ENCODE results near the gene IL17RC. TPM values are rescaled to one million over a fixed set of nuclear protein-coding genes. Genes with fewer than 3 reads are reported as not detected.

The IL17RC gene
- total RNA-seq, 1 experiment from 2014 or later: 17.6 TPM

DNA sequence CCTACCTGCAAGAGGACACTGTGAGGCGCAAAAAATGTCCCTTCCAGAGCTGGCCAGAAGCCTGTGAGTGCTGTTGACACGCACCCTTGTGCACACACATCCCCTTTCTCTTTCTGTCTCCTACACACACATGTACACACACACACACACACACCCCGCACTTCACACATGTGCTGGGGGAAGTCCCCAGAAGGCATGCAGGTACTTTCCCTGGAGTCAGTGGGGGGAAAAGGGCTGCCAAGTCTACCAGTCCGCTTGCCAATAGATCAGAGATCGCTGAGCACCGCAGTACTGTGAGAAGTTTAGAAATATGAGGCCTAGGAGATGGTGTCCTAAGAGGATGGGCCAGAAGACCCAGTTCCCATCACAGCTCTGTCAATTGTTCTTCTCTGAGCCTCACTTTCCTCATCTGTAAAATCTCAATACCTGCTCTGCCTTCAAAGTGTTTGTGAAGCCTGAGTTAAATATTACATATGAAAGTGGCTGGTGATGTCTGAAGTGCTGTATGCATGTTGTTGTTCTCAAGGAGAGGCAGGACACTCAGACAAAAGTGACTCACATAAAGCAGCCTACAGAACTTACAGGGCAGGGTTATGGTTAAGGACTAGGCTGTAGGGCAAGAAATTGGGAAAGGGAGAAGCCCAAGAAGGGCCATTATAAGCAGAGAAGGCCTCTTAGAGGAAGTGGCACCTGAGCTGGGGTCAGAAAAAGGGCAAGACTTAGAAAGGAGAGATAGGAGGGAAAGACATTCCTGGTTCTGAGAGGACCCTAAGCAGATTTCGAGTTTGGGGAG, 7.5 kb upstream of the IL17RC start:
- H3K27ac ChIP-seq (ENCODE audit: low read depth, low read length): no peak overlapping the region
- peaks cover 0 to 3% of the 10 kb centered on the region in 2 experiments; a peak in 2 of 4 replicates for H3K36me3 ChIP-seq (ENCODE audit: control insufficient read depth in 1 of 2, insufficient read depth in 2 of 2, low read length in 2 of 2)
- no peak overlapping the region for H3K4me2 ChIP-seq (ENCODE audit: low read length)
- H3K27me3 ChIP-seq (ENCODE audit: insufficient read depth, low read length): no peaks in the 10 kb centered on the region
- TF ChIP-seq YY1 (IDR thresholded peaks at IDR 0.05; ENCODE audit: extremely low read depth, insufficient replicate concordance, low read depth, low read length) (no peak), ELF1 (IDR thresholded peaks at IDR 0.05; ENCODE audit: borderline replicate concordance, low read depth) (no peak), SRF (IDR thresholded peaks at IDR 0.05; ENCODE audit: low read depth) (no peak), ZNF274 (IDR thresholded peaks at IDR 0.05; ENCODE audit: low read depth, low read length) (no peak), CEBPB (IDR thresholded peaks at IDR 0.05; ENCODE audit: low read depth) (no peak), RAD21 (IDR thresholded peaks at IDR 0.05; ENCODE audit: low read depth) (no peak), CBX3 (IDR thresholded peaks at IDR 0.05; ENCODE audit: low read depth) (no peak), SIN3A (IDR thresholded peaks at IDR 0.05; ENCODE audit: low read depth) (no peak), JUND (IDR thresholded peaks at IDR 0.05) (no peak)
- TF ChIP-seq, protein P1, sequence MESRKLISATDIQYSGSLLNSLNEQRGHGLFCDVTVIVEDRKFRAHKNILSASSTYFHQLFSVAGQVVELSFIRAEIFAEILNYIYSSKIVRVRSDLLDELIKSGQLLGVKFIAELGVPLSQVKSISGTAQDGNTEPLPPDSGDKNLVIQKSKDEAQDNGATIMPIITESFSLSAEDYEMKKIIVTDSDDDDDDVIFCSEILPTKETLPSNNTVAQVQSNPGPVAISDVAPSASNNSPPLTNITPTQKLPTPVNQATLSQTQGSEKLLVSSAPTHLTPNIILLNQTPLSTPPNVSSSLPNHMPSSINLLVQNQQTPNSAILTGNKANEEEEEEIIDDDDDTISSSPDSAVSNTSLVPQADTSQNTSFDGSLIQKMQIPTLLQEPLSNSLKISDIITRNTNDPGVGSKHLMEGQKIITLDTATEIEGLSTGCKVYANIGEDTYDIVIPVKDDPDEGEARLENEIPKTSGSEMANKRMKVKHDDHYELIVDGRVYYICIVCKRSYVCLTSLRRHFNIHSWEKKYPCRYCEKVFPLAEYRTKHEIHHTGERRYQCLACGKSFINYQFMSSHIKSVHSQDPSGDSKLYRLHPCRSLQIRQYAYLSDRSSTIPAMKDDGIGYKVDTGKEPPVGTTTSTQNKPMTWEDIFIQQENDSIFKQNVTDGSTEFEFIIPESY (IDR thresholded peaks at IDR 0.05; ENCODE audit: extremely low read depth, insufficient replicate concordance, low read length): no peak
- TF ChIP-seq, protein P2, sequence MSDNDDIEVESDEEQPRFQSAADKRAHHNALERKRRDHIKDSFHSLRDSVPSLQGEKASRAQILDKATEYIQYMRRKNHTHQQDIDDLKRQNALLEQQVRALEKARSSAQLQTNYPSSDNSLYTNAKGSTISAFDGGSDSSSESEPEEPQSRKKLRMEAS (IDR thresholded peaks at IDR 0.05): no peak
- intact Hi-C loops (cut with micrococcal nuclease): no loop called here
- DNase-seq (ENCODE audit: low read depth, low spot score): no peak
- no peaks in the 10 kb centered on the region for H4K20me1 ChIP-seq (ENCODE audit: insufficient read depth)
- no TSS peak for BruUV-seq (replicated peaks)
- H3K9me3 ChIP-seq (ENCODE audit: control insufficient read depth in 1 of 2, insufficient read depth in 1 of 2, low read depth in 1 of 2, low read length in 2 of 2): no peaks in the 10 kb centered on the region
- no peaks in the 10 kb centered on the region for H3K9me2 ChIP-seq (ENCODE audit: insufficient read depth)
- RAD21 ChIA-PET (ENCODE audit: low non-redundant PET in 1 of 2, low total read pairs in 2 of 2, uncharacterized antibody in 2 of 2, unreplicated experiment in 2 of 2): no interaction called here
- no peak overlapping the region for H3K9ac ChIP-seq (ENCODE audit: low read length)
- no peak for ATAC-seq
- POLR2A ChIA-PET: no interaction called here
- no peaks in the 10 kb centered on the region for H3K79me2 ChIP-seq (ENCODE audit: insufficient read depth, low read length)
- no peaks in the 10 kb centered on the region for H3K4me1 ChIP-seq (ENCODE audit: control insufficient read depth in 1 of 2, insufficient read depth in 2 of 2, low read length in 2 of 2)
- CTCF ChIA-PET: interaction anchor here (1.8 kb wide), 1 partner anchor 23 kb away, joined by 3 read pairs; no protein-coding TSS in a partner anchor
- H2AFZ ChIP-seq (ENCODE audit: low read depth, low read length, poor library complexity, severe bottlenecking): no peak overlapping the region
- H3K4me3 ChIP-seq (replicated peaks in 1 of 2; ENCODE audit: low read depth in 1 of 2, low read length in 2 of 2): no peak overlapping the region
